ENCODE measurements around the gene ALOX12B. TPM values are rescaled to one million over a fixed set of nuclear protein-coding genes. Genes with fewer than 3 reads are reported as not detected.

The ALOX12B gene
- total and polyA plus RNA-seq, 2 donors (not counting 3 experiments of a cell fraction or from before 2014, with no cell fraction given): not detected

DNA sequence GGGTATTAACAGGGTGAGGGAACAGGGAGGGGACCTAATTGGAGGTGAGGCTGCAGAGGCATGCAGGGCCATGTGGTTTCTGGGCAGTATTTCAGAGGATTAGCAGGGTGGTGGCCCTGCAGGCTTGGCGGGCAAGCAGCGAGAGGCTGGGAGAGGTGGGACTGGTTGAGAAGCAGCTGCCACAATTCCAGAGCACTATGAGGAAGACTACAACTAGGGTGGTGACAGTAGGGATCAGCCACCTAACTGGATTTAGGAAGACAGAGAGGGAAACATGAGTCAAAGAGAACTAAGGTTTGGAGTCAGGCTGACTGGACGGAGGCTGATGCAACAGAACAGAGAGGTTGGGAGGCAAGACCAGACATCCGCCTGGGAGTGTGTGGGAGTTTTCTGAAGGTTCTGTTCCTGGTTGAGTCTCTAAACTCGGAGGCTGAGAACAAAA, 18.5 kb upstream of the ALOX12B start:
- Histone ChIP-seq H3K9ac (replicated peaks; ENCODE audit: extremely low read depth, insufficient read depth, low read length) (no peak overlapping the region), H3K9me1 (replicated peaks; ENCODE audit: control insufficient read depth, extremely low read depth, insufficient read depth, low read length) (no peaks in the 10 kb centered on the region), H4K20me1 (replicated peaks; ENCODE audit: control insufficient read depth, extremely low read depth, insufficient read depth, low read length) (no peaks in the 10 kb centered on the region), H3K9me3 (replicated peaks; ENCODE audit: control insufficient read depth, insufficient read depth, low read length) (no peaks in the 10 kb centered on the region), H3K27ac (ENCODE audit: insufficient read depth, low read depth, low read length) (no peak overlapping the region), H2AFZ (ENCODE audit: low read depth, low read length) (no peak overlapping the region), H3K4me1 (ENCODE audit: control insufficient read depth, extremely low read depth, insufficient read depth, low read length) (no peaks in the 10 kb centered on the region), H3K4me3 (replicated peaks in 1 of 3; ENCODE audit: insufficient read depth in 1 of 3, low read depth in 1 of 3, low read length in 3 of 3) (no peak overlapping the region), H3K27me3 (ENCODE audit: control insufficient read depth in 2 of 2, insufficient read depth in 2 of 2, low read length in 2 of 2) (peaks cover 5 to 8% of the 10 kb centered on the region in 2 experiments), H3K36me3 (ENCODE audit: control insufficient read depth in 2 of 2, extremely low read depth in 1 of 2, insufficient read depth in 2 of 2, low read length in 2 of 2) (no peaks in the 10 kb centered on the region), H3K4me2 (ENCODE audit: insufficient read depth, low read length) (no peak overlapping the region), H3K79me2 (ENCODE audit: control insufficient read depth, insufficient read depth, low read length) (no peaks in the 10 kb centered on the region)
- FAIRE-seq: no peak
- TF ChIP-seq GATA2 (IDR thresholded peaks at IDR 0.05; ENCODE audit: insufficient read depth, insufficient read length, low read depth, low read length) (no peak), MYC (IDR thresholded peaks at IDR 0.05; ENCODE audit: low read depth, low read length) (no peak), EZH2 (IDR thresholded peaks at IDR 0.05; ENCODE audit: borderline replicate concordance, low read depth, low read length, severe bottlenecking) (no peak)
- no TSS peak for BruUV-seq (replicated peaks)
- intact Hi-C loops (cut with micrococcal nuclease) (no loop called here), dilution Hi-C loops (cut with MboI; ENCODE audit: extremely low pct_ligation_motif_present, low sequenced_read_pairs) (no loop called here)
- DNase-seq (ENCODE audit: low read depth, low spot score): no peak
- ChIA-PET CTCF (interaction anchor here (0.9 to 13.7 kb wide), 5 partner anchors 17 to 46 kb away, joined by 3 to 191 read pairs (median 19); partner anchors contain the start of gene ALOX12B), POLR2A (no interaction called here)

DNA sequence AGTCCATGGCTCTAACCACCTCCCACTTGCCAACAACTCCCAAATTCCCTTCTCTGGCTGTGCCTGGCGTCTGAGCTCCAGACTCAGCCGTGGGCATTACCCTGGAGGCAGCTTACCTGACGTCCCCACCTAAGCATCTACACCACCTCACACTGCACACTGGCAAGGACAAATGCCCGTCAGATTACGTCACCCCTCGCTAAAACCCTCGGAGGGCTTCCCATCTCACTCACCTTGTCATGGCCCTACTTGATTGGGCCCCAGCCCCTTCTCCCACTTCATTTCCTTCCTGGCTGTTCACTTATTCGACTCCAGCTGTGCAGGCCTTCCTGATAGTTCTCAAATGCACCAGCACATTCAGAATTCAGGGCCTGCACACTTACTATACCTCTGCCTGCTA, 17.4 kb upstream of the ALOX12B start:
- no peak overlapping the region for H3K4me3 ChIP-seq (replicated peaks in 1 of 3; ENCODE audit: insufficient read depth in 1 of 3, low read depth in 1 of 3, low read length in 3 of 3)
- no peak overlapping the region for H2AFZ ChIP-seq (ENCODE audit: low read depth, low read length)
- no TSS peak for BruUV-seq (replicated peaks)
- H3K9ac ChIP-seq (replicated peaks; ENCODE audit: extremely low read depth, insufficient read depth, low read length): no peak overlapping the region
- ChIA-PET CTCF (interaction anchor here (0.9 to 13.7 kb wide), 6 partner anchors 9 to 45 kb away, joined by 3 to 191 read pairs (median 15); partner anchors contain the start of genes ALOX12B and ALOXE3), POLR2A (no interaction called here)
- DNase-seq (ENCODE audit: low read depth, low spot score) (no peak), FAIRE-seq (no peak)
- no peaks in the 10 kb centered on the region for H3K9me3 ChIP-seq (replicated peaks; ENCODE audit: control insufficient read depth, insufficient read depth, low read length)
- dilution Hi-C loops (cut with MboI; ENCODE audit: extremely low pct_ligation_motif_present, low sequenced_read_pairs) (no loop called here), intact Hi-C loops (cut with micrococcal nuclease) (no loop called here)
- H3K27ac ChIP-seq (ENCODE audit: insufficient read depth, low read depth, low read length): no peak overlapping the region
- H3K79me2 ChIP-seq (ENCODE audit: control insufficient read depth, insufficient read depth, low read length): no peaks in the 10 kb centered on the region
- H3K9me1 ChIP-seq (replicated peaks; ENCODE audit: control insufficient read depth, extremely low read depth, insufficient read depth, low read length): no peaks in the 10 kb centered on the region
- no peaks in the 10 kb centered on the region for H3K4me1 ChIP-seq (ENCODE audit: control insufficient read depth, extremely low read depth, insufficient read depth, low read length)
- H3K4me2 ChIP-seq (ENCODE audit: insufficient read depth, low read length): no peak overlapping the region
- H4K20me1 ChIP-seq (replicated peaks; ENCODE audit: control insufficient read depth, extremely low read depth, insufficient read depth, low read length): no peaks in the 10 kb centered on the region
- H3K27me3 ChIP-seq (ENCODE audit: control insufficient read depth in 2 of 2, insufficient read depth in 2 of 2, low read length in 2 of 2): peaks cover 3 to 8% of the 10 kb centered on the region in 2 experiments
- TF ChIP-seq EZH2 (IDR thresholded peaks at IDR 0.05; ENCODE audit: borderline replicate concordance, low read depth, low read length, severe bottlenecking): no peak
- TF ChIP-seq, protein P1, sequence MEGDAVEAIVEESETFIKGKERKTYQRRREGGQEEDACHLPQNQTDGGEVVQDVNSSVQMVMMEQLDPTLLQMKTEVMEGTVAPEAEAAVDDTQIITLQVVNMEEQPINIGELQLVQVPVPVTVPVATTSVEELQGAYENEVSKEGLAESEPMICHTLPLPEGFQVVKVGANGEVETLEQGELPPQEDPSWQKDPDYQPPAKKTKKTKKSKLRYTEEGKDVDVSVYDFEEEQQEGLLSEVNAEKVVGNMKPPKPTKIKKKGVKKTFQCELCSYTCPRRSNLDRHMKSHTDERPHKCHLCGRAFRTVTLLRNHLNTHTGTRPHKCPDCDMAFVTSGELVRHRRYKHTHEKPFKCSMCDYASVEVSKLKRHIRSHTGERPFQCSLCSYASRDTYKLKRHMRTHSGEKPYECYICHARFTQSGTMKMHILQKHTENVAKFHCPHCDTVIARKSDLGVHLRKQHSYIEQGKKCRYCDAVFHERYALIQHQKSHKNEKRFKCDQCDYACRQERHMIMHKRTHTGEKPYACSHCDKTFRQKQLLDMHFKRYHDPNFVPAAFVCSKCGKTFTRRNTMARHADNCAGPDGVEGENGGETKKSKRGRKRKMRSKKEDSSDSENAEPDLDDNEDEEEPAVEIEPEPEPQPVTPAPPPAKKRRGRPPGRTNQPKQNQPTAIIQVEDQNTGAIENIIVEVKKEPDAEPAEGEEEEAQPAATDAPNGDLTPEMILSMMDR (IDR thresholded peaks at IDR 0.05; ENCODE audit: extremely low read depth in 1 of 2, insufficient read depth in 1 of 2, low read depth in 1 of 2, low read length in 2 of 2): no peak
- no peak for TF ChIP-seq POLR2A (IDR thresholded peaks at IDR 0.05; ENCODE audit: low read depth, low read length)
- no peak for TF ChIP-seq FOS (IDR thresholded peaks at IDR 0.05; ENCODE audit: borderline replicate concordance, insufficient read depth, low read length)
- no peak for TF ChIP-seq POLR2AphosphoS5 (IDR thresholded peaks at IDR 0.05; ENCODE audit: insufficient read depth, low read depth, low read length)
- TF ChIP-seq GATA2 (IDR thresholded peaks at IDR 0.05; ENCODE audit: insufficient read depth, insufficient read length, low read depth, low read length): no peak
- no peak for TF ChIP-seq MYC (IDR thresholded peaks at IDR 0.05; ENCODE audit: low read depth, low read length)
- no peak for TF ChIP-seq MAX (IDR thresholded peaks at IDR 0.05; ENCODE audit: insufficient read depth, insufficient read length)
- TF ChIP-seq JUN (IDR thresholded peaks at IDR 0.05; ENCODE audit: borderline replicate concordance, insufficient read depth, insufficient read length, low read depth): no peak
- no peaks in the 10 kb centered on the region for H3K36me3 ChIP-seq (ENCODE audit: control insufficient read depth in 2 of 2, extremely low read depth in 1 of 2, insufficient read depth in 2 of 2, low read length in 2 of 2)
